ENCODE measurements around the gene NCOA7.

NCOA7 gene

GRCh38 chr6:125957391-125957693 lies 166.6 kb downstream of the NCOA7 start:
- no peak for DNase-seq (ENCODE audit: low read depth in 1 of 2, low spot score in 1 of 2)
- H3K27ac ChIP-seq (replicated peaks) = peak overlapping the region; percentile 85
- H3K4me3 ChIP-seq (replicated peaks; ENCODE audit: insufficient read depth, low read length) = peak overlapping the region; percentile 78
- H3K27me3 ChIP-seq (ENCODE audit: insufficient read depth, poor library complexity, severe bottlenecking) = no peaks in the 10 kb centered on the region
- TF ChIP-seq POLR2AphosphoS5 (IDR thresholded peaks at IDR 0.05; ENCODE audit: low read depth) (no peak), SPI1 (IDR thresholded peaks at IDR 0.05; ENCODE audit: borderline replicate concordance, low read depth) (no peak), REST (IDR thresholded peaks at IDR 0.05; ENCODE audit: insufficient replicate concordance, low read depth) (no peak), GABPA (IDR thresholded peaks at IDR 0.05; ENCODE audit: low read depth) (no peak), CTCF (IDR thresholded peaks at IDR 0.05; ENCODE audit: insufficient read depth, low read length) (no peak)

- H3K4me3 ChIP-seq (replicated peaks; ENCODE audit: insufficient read depth, low read length) = peak overlapping the region; percentile 78
- peak; percentile 65 to 72 for DNase-seq (ENCODE audit: low read depth in 1 of 2, low spot score in 1 of 2)
- no peak for TF ChIP-seq POLR2AphosphoS5 (IDR thresholded peaks at IDR 0.05; ENCODE audit: low read depth)
- no peak for TF ChIP-seq SPI1 (IDR thresholded peaks at IDR 0.05; ENCODE audit: borderline replicate concordance, low read depth)
- no peak for TF ChIP-seq REST (IDR thresholded peaks at IDR 0.05; ENCODE audit: insufficient replicate concordance, low read depth)
- TF ChIP-seq GABPA (IDR thresholded peaks at IDR 0.05; ENCODE audit: low read depth) = no peak
- TF ChIP-seq CTCF (IDR thresholded peaks at IDR 0.05; ENCODE audit: insufficient read depth, low read length) = no peak
- H3K27me3 ChIP-seq (ENCODE audit: insufficient read depth, poor library complexity, severe bottlenecking) = no peaks in the 10 kb centered on the region
- H3K27ac ChIP-seq (replicated peaks) = peak overlapping the region; percentile 85
Measured at GRCh38 chr6:125957845-125958244, 167.1 kb downstream of the NCOA7 start.

- TF ChIP-seq CTCF (IDR thresholded peaks at IDR 0.05; ENCODE audit: insufficient read depth, low read length) (no peak), GABPA (IDR thresholded peaks at IDR 0.05; ENCODE audit: low read depth) (no peak), REST (IDR thresholded peaks at IDR 0.05; ENCODE audit: insufficient replicate concordance, low read depth) (no peak), POLR2AphosphoS5 (IDR thresholded peaks at IDR 0.05; ENCODE audit: low read depth) (no peak), SPI1 (IDR thresholded peaks at IDR 0.05; ENCODE audit: borderline replicate concordance, low read depth) (no peak)
- no peak for DNase-seq (ENCODE audit: low read depth in 1 of 2, low spot score in 1 of 2)
- no peak overlapping the region for H3K4me3 ChIP-seq (replicated peaks; ENCODE audit: insufficient read depth, low read length)
- H3K27ac ChIP-seq (replicated peaks) = no peak overlapping the region
- H3K27me3 ChIP-seq (ENCODE audit: insufficient read depth, poor library complexity, severe bottlenecking) = no peaks in the 10 kb centered on the region
Measured at GRCh38 chr6:125959041-125959440, 168.3 kb downstream of the NCOA7 start.

Measured in HL-60 (cell line).